Transverse colon (tissue), 4 donors: Measurements from ENCODE around the gene ACLY. TPM values are rescaled to one million over a fixed set of nuclear protein-coding genes. Genes with fewer than 3 reads are reported as not detected.
"Not testable (repeated sequence)": the region's sequence is repeated elsewhere in the genome, so short reads cannot be mapped to it uniquely, and the experiment has no call there.

Experiments used
- DNase-seq: peaks from one replicate; pipeline ENCODE4 v3.0.0-alpha.2; 2019
- H3K27ac ChIP-seq, 4 donors: fragments of 200-600 bp; sonication (generic); 2 replicates each; pipeline ENCODE4 v1.5.1; 2016 to 2018; ENCODE audit warnings: inconsistent platforms in 4 of 4
- H3K27me3 ChIP-seq: fragments of 200-600 bp; sonication (generic); 2 replicates; pipeline ENCODE4 v1.5.1; 2017; ENCODE audit warnings: inconsistent platforms
- H3K36me3 ChIP-seq, 4 donors: fragments of 200-600 bp; sonication (generic); 2 replicates each; pipeline ENCODE4 v1.5.1; 2017 to 2019; ENCODE audit warnings: inconsistent platforms in 4 of 4
- H3K4me1 ChIP-seq, 4 donors: fragments of 200-600 bp; sonication (generic); 2 replicates each; pipeline ENCODE4 v1.5.1; 2017 to 2020; ENCODE audit warnings: inconsistent platforms in 4 of 4
- H3K4me3 ChIP-seq, 4 donors: fragments of 200-600 bp; sonication (generic); 1 replicate in 1 of 4; 2 replicates in 3 of 4; pipeline versions ENCODE4 v1.5.1 to v1.6.1; 2017 to 2019; ENCODE audit warnings: inconsistent platforms in 4 of 4
- H3K9me3 ChIP-seq, 2 donors: fragments of 200-600 bp; sonication (generic); 2 replicates each; pipeline ENCODE4 v1.5.1; 2017 to 2019; ENCODE audit warnings: inconsistent platforms in 2 of 2
- EP300 ChIP-seq: sonication (generic); formaldehyde crosslinking; IDR thresholded peaks from one replicate; pipeline ENCODE4 v1.6.1; 2017; ENCODE audit warnings: antibody characterized with exemption, low read depth
- POLR2A ChIP-seq: fragments of 450-650 bp; IDR thresholded peaks from one replicate; pipeline ENCODE4 v1.6.1; 2016; ENCODE audit warnings: antibody characterized with exemption, mild to moderate bottlenecking, moderate library complexity
- POLR2AphosphoS5 ChIP-seq, 3 donors: sonication (generic); formaldehyde crosslinking; IDR thresholded peaks; one replicate each; pipeline ENCODE4 v1.6.1; 2016; ENCODE audit warnings: antibody characterized with exemption in 3 of 3
- WGBS, 2 donors: methylation state at CpG; one replicate each; pipeline ENCODE4 v1.1.5; 2018; ENCODE audit warnings: low coverage in 1 of 2; 5-methylcytosine and 5-hydroxymethylcytosine counted together
- in situ Hi-C, 4 donors: fragments of 200-750 bp; cut with MboI; loops; one replicate each; pipeline versions ENCODE4 v1.15.0 to v1.15.1; 2017; ENCODE audit warnings: low sequenced_read_pairs in 3 of 4, low pct_ligation_motif_present in 1 of 4, low pct_unique_long_range_greater_than_20kb in 1 of 4
- intact Hi-C: fragments of 100-400 bp; cut with DNase I; formaldehyde crosslinking; loops from one replicate; pipeline ENCODE4 v1.15.1; 2023; ENCODE audit warnings: low total_unique reads
- total RNA-seq, 4 donors: library from RNA; depleted of rRNA; stranded (reverse); fragments of >200 nt; gene quantifications; one replicate each; pipeline ENCODE4 v1.1.0, GENCODE V29; 2016
- TF ChIP-seq, protein P1 (sequence below), 5 experiments: fragments of 200-600 bp in 3 of 5; fragments of 450-650 bp in 2 of 5; sonication (generic) in 3 of 5; IDR thresholded peaks; 1 replicate in 2 of 5; 2 replicates in 3 of 5; pipeline ENCODE4 v1.5.1; 2016 to 2017; ENCODE audit warnings: antibody characterized with exemption in 5 of 5, inconsistent platforms in 3 of 5, mild to moderate bottlenecking in 2 of 5, moderate library complexity in 1 of 5

Gene ACLY
- total RNA-seq, 4 donors from 2014 or later = 39.2 to 69.2 (median 51.9) TPM

DNA sequence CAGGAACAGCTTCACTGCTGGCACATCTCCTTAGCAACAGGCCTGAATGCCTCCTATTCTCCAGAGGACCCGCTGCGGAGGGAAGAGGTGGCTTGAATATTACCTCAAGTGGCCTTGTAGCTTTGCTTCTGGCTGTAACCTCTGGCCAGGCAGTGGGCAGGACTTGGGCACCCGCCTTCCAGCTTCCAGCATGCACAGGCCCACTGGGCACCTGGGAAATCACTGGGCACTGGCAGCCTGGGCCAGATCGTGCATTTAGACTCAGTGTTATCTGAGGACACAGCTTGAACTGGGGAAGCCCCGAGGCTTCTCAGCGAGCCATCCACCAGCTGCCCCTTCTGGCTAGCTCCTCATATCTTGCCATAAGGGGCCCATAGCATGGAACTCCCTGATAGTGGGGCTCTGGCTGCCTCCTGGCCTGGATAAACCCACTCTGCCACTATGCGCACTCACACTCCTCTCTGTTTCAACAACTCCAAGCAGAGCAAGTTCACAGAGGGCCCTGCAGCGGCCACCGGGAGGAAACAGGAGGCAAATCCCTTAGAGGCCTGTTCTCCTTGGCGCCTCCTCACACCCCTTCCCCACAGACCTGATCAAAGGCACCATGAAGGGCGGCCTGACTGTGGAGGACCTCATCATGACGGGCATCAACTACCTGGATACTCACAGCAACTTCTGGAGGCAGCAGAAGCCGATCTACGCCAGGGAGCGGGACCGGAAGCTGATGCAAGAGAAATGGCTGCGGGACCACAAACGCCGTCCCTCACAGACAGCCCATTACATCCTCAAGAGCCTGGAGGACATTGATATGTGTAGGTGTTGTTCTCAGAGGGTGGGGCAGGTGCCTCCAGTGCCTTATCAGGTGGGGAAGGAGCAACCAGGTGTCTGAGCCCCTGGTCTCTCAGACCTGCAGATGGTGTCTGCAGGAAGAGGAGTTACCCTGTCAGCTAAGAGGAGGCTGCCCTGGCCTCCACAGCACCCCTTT lies 19.5 kb upstream of the ACLY start:
- no peaks in the 10 kb centered on the region for H3K4me1 ChIP-seq
- no peaks in the 10 kb centered on the region for H3K27me3 ChIP-seq
- H3K36me3 ChIP-seq = no peaks in the 10 kb centered on the region
- 93 to 100% methylated on average over 1 to 19 of the region's 19 CpGs for WGBS, 2 donors
- no peak overlapping the region for H3K4me3 ChIP-seq
- in situ Hi-C loops = no loop called here
- no peak overlapping the region for H3K27ac ChIP-seq
- H3K9me3 ChIP-seq = no peaks in the 10 kb centered on the region
- no peak for DNase-seq
- TF ChIP-seq, protein P1, sequence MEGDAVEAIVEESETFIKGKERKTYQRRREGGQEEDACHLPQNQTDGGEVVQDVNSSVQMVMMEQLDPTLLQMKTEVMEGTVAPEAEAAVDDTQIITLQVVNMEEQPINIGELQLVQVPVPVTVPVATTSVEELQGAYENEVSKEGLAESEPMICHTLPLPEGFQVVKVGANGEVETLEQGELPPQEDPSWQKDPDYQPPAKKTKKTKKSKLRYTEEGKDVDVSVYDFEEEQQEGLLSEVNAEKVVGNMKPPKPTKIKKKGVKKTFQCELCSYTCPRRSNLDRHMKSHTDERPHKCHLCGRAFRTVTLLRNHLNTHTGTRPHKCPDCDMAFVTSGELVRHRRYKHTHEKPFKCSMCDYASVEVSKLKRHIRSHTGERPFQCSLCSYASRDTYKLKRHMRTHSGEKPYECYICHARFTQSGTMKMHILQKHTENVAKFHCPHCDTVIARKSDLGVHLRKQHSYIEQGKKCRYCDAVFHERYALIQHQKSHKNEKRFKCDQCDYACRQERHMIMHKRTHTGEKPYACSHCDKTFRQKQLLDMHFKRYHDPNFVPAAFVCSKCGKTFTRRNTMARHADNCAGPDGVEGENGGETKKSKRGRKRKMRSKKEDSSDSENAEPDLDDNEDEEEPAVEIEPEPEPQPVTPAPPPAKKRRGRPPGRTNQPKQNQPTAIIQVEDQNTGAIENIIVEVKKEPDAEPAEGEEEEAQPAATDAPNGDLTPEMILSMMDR (IDR thresholded peaks at IDR 0.05) = no peak
- TF ChIP-seq POLR2AphosphoS5 (IDR thresholded peaks at IDR 0.05) (no peak), POLR2A (no peak), EP300 (no peak)
- intact Hi-C loops = no loop called here

DNA sequence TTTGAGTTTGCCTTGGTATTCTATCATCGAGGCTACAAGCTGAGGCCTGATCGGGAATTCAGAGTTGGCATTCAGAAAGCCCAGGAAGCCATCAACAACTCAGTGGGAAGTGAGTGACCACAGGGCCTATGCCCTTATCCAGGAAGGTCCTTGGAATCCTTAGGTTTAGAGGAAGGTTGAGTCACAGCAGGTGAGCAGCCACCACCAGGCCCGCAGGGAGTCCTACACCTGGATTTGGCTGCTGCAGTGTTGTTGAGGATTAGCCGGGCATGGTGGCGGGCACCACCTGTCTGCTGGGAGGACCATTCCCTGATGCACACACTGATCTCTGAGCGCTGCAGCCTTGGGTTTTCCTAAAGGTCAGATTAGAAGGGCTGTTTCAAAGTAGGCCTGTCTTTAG lies 16.9 kb upstream of the ACLY start:
- no peak for DNase-seq
- in situ Hi-C loops = no loop called here
- no peak overlapping the region for H3K4me3 ChIP-seq
- TF ChIP-seq POLR2AphosphoS5 (IDR thresholded peaks at IDR 0.05) = no peak
- no peak for TF ChIP-seq EP300
- 96% methylated on average over 6 of the region's 6 CpGs; no CpG with 5 or more reads in 1 of the 2 donors for WGBS, 2 donors
- H3K9me3 ChIP-seq = no peaks in the 10 kb centered on the region
- H3K27me3 ChIP-seq = no peaks in the 10 kb centered on the region
- intact Hi-C loops = no loop called here
- H3K36me3 ChIP-seq = no peaks in the 10 kb centered on the region
- H3K4me1 ChIP-seq = peaks cover 0 to 6% (median 0%) of the 10 kb centered on the region in 4 donors
- H3K27ac ChIP-seq = no peak overlapping the region

DNA sequence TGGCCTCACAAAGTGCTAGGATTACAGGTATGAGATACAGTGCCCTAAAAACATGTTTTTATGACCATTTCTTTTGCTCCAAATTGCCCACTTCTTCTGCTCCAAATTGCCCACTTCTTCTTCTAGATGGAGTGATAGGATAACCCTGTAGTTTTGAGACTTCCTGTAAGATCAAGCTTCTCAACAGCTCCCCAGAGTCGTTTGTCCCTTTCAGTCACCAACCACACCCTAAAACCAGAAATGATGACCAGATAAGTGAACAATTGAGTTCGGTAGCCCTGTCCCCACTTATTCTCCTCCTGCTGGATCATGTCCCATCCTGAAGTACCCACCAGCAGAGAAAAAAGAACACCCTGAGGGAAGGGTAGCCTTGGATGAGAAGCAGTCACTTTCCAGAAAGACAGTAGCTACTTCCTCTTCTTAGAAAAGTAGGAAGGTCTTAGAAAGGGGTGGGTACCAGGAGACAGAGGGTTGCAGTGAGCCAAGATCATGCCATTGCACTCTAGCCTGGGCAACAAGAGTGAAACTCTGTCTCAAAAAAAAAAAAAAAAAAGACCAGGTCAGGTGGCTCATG lies 14.2 kb upstream of the ACLY start:
- Histone ChIP-seq H3K27me3 (no peaks in the 10 kb centered on the region), H3K27ac (no peak overlapping the region), H3K36me3 (no peaks in the 10 kb centered on the region), H3K9me3 (no peaks in the 10 kb centered on the region), H3K4me3 (no peak overlapping the region), H3K4me1 (peaks cover 0 to 20% (median 6%) of the 10 kb centered on the region in 4 donors)
- in situ Hi-C loops (no loop called here), intact Hi-C loops (no loop called here)
- TF ChIP-seq POLR2A (no peak), POLR2AphosphoS5 (IDR thresholded peaks at IDR 0.05) (no peak), EP300 (no peak)
- TF ChIP-seq, protein P1 (IDR thresholded peaks at IDR 0.05) = no peak
- no peak for DNase-seq
- WGBS, 2 donors = 19 to 43% methylated on average over 1 to 2 of the region's 2 CpGs

DNA sequence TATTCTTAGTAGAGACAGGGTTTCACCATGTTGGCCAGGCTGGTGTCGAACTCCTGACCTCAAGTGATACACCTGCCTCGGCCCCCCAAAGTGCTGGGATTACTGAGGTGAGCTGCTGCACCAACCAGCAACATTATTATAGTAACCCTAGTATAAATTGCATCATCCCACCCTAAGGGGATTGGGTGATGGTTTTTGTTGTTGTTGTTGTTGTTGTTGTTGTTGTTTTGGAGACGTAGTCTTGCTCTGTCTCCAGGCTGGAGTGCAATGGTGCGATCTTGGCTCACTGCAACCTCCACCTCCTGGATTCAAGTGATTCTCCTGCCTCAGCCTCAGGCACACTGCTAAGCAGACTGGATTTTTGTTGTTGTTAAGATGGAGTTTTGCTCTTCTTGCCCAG lies 13.0 kb upstream of the ACLY start:
- WGBS, 2 donors = 87 to 90% methylated on average over 2 to 4 of the region's 4 CpGs
- intact Hi-C loops, in situ Hi-C loops: not testable (repeated sequence)

DNA sequence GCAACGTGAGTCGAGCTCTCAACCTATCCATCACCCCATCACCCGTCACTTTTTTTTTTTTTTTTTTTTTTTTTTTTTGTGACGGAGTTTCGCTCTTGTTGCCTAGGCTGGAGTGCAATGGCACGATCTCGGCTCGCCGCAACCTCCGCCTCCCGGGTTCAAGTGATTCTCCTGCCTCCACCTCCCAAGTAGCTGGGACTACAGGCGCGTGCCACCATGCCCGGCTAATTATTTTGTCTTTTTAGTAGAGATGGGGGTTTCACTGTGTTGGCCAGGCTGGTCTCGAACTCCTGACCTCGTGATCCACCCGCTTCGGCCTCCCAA lies 12.0 kb upstream of the ACLY start:
- in situ Hi-C loops, DNase-seq, H3K36me3 ChIP-seq, H3K9me3 ChIP-seq, H3K27me3 ChIP-seq, intact Hi-C loops: not testable (repeated sequence)
- Histone ChIP-seq H3K4me1 (peaks cover 4 to 25% (median 6%) of the 10 kb centered on the region in 4 donors), H3K4me3 (peak overlapping the region in 3 of 4 donors; percentile 37 to 65 (median 38)), H3K27ac (peak overlapping the region; percentile 85 to 92 (median 89))
- WGBS, 2 donors = 0 to 64% methylated on average over 1 to 18 of the region's 18 CpGs

More for the DNA sequence above, 13.0 kb upstream of the ACLY start:
- not testable (repeated sequence) for DNase-seq, H3K9me3 ChIP-seq, H3K27ac ChIP-seq, H3K4me3 ChIP-seq, H3K27me3 ChIP-seq, H3K36me3 ChIP-seq
- H3K4me1 ChIP-seq = peaks cover 0 to 20% (median 6%) of the 10 kb centered on the region in 4 donors
